WTC11 (cell line): ENCODE data around the gene ZNF425. TPM values are rescaled to one million over a fixed set of nuclear protein-coding genes. Genes with fewer than 3 reads are reported as not detected.

Experiments
- ATF3 ChIP-seq: sonication (generic); formaldehyde crosslinking; conservative IDR thresholded peaks from 2 replicates; pipeline ENCODE4 v1.8.1; 2022; ENCODE audit warnings: mild to moderate bottlenecking, missing genetic modification reagents
- CREB1 ChIP-seq: sonication (generic); formaldehyde crosslinking; IDR thresholded peaks from 2 replicates; pipeline ENCODE4 v1.8.0; 2023; ENCODE audit warnings: mild to moderate bottlenecking, missing genetic modification reagents
- EMX1 ChIP-seq: fragments of 250-450 bp; sonication (Bioruptor Pico); IDR thresholded peaks from 2 replicates; pipeline ENCODE4 v1.8.0; 2021; ENCODE audit warnings: mild to moderate bottlenecking
- ESRRA ChIP-seq: sonication (generic); formaldehyde crosslinking; IDR thresholded peaks from 2 replicates; pipeline ENCODE4 v1.8.1; 2022; ENCODE audit warnings: mild to moderate bottlenecking, missing genetic modification reagents, borderline replicate concordance
- ETV6 ChIP-seq: sonication (generic); formaldehyde crosslinking; IDR thresholded peaks from 2 replicates; pipeline ENCODE4 v1.8.1; 2022; ENCODE audit warnings: mild to moderate bottlenecking, missing genetic modification reagents
- FOXK1 ChIP-seq: sonication (generic); formaldehyde crosslinking; IDR thresholded peaks from 2 replicates; pipeline ENCODE4 v1.8.0; 2022; ENCODE audit warnings: mild to moderate bottlenecking, moderate library complexity, missing genetic modification reagents
- FOXP1 ChIP-seq: sonication (generic); formaldehyde crosslinking; IDR thresholded peaks from 2 replicates; pipeline ENCODE4 v1.8.0; 2022; ENCODE audit warnings: missing genetic modification reagents, mild to moderate bottlenecking, moderate library complexity, borderline replicate concordance
- HMGXB4 ChIP-seq: sonication (generic); formaldehyde crosslinking; IDR thresholded peaks from 2 replicates; pipeline ENCODE4 v1.8.1; 2023; ENCODE audit warnings: mild to moderate bottlenecking, moderate library complexity, missing genetic modification reagents
- MAX ChIP-seq: sonication (generic); formaldehyde crosslinking; IDR thresholded peaks from 2 replicates; pipeline ENCODE4 v1.8.0; 2022; ENCODE audit warnings: mild to moderate bottlenecking, missing genetic modification reagents
- NFATC4 ChIP-seq: fragments of 250-450 bp; sonication (Bioruptor Pico); IDR thresholded peaks from 2 replicates; pipeline ENCODE4 v1.9.0; 2021; ENCODE audit warnings: mild to moderate bottlenecking
- SMAD3 ChIP-seq: sonication (generic); formaldehyde crosslinking; IDR thresholded peaks from 2 replicates; pipeline ENCODE4 v1.8.0; 2022; ENCODE audit warnings: missing genetic modification reagents, mild to moderate bottlenecking, borderline replicate concordance
- STAT6 ChIP-seq: sonication (generic); formaldehyde crosslinking; conservative IDR thresholded peaks from 2 replicates; pipeline ENCODE4 v1.8.1; 2023; ENCODE audit warnings: mild to moderate bottlenecking, low read depth, missing genetic modification reagents, moderate library complexity
- TCF7 ChIP-seq: sonication (generic); formaldehyde crosslinking; IDR thresholded peaks from 2 replicates; pipeline ENCODE4 v1.8.0; 2022; ENCODE audit warnings: mild to moderate bottlenecking, low read depth, missing genetic modification reagents, moderate library complexity
- TEAD1 ChIP-seq: sonication (generic); formaldehyde crosslinking; IDR thresholded peaks from 2 replicates; pipeline ENCODE4 v1.8.0; 2022; ENCODE audit warnings: mild to moderate bottlenecking, missing genetic modification reagents
- ZNF232 ChIP-seq: sonication (generic); formaldehyde crosslinking; IDR thresholded peaks from 2 replicates; pipeline ENCODE4 v1.8.0; 2022; ENCODE audit warnings: mild to moderate bottlenecking, missing genetic modification reagents
- ZNF396 ChIP-seq: fragments of 250-450 bp; sonication (Bioruptor Pico); IDR thresholded peaks from 2 replicates; pipeline ENCODE4 v1.8.0; 2021; ENCODE audit warnings: mild to moderate bottlenecking, moderate library complexity, borderline replicate concordance
- ZNF425 ChIP-seq: fragments of 250-450 bp; sonication (Bioruptor Pico); conservative IDR thresholded peaks from 2 replicates; pipeline ENCODE4 v1.9.0; 2021; ENCODE audit warnings: mild to moderate bottlenecking
- total RNA-seq: library from RNA; stranded (reverse); gene quantifications from 3 replicates; pipeline ENCODE4 v1.2.3, GENCODE V29; 2021
- TF ChIP-seq, protein P1 (sequence below): fragments of 200-600 bp; IDR thresholded peaks from 2 replicates; pipeline ENCODE4 v1.8.0; 2022; ENCODE audit warnings: antibody characterized with exemption
- TF ChIP-seq, protein P2 (sequence below): sonication (generic); formaldehyde crosslinking; IDR thresholded peaks from 2 replicates; pipeline ENCODE4 v1.8.0; 2022; ENCODE audit warnings: mild to moderate bottlenecking, missing genetic modification reagents
- TF ChIP-seq, protein P3 (sequence below): sonication (generic); formaldehyde crosslinking; IDR thresholded peaks from 2 replicates; pipeline ENCODE4 v1.8.0; 2022; ENCODE audit warnings: mild to moderate bottlenecking, missing genetic modification reagents
- TF ChIP-seq, protein P4 (sequence below): sonication (generic); formaldehyde crosslinking; IDR thresholded peaks from 2 replicates; pipeline ENCODE4 v1.8.1; 2023; ENCODE audit warnings: mild to moderate bottlenecking, missing genetic modification reagents

The ZNF425 gene
- total RNA-seq, 1 experiment from 2014 or later: 3.8 TPM

DNA sequence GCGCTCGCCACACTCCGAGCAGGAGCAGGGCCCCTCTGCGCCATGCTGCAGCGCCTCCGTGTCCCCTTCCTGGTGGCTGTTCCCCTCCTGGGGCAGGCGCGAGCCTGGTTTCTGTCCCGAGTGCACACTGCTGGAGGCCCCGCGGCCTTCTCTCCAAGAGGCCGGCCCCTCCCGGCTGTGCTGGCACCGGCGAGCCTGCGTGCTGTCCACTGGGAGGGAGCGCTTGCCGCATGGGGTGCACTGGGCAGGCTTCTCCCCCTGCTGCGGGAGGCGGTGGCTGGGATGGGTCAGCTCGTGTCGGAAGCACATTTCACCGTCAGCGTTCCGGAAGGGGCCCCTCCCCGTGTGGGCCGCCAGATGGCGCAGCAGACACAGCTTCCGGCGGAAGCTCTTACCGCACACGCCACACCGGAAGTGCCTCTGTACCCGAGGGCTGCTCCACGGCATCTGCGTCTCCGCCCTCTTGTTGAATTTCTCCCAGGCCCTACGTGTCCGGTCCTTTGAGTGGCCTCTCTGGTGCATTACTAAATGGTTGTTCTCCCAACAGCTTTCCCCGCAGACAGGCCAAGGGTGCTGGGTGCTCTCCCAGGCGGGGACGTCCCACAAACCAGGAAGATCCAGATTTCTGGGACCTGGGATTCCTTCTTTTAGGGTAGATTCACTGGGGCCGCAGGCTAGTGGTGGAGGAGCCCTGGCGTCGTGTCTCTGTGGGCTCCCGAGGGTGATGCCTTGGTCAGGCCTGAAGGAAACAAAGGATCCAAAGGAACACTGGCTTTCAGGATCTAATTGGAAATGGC is 54.3 kb downstream of the ZNF425 start (continued):
- TF ChIP-seq ATF3 (no peak), STAT6 (CRISPR knock-in tag) (no peak), EMX1 (CRISPR knock-in tag) (0 out of 2 replicates have a peak, but pooled peaks have one; percentile 20), ETV6 (CRISPR knock-in tag) (0 out of 2 replicates have a peak, but pooled peaks have one; percentile 45), NFATC4 (CRISPR knock-in tag) (no peak), CREB1 (CRISPR knock-in tag) (no peak), ZNF232 (CRISPR knock-in tag) (peak; percentile 65; the same call in 1 of the 2 replicates), SMAD3 (CRISPR knock-in tag) (peak; percentile 15; the same call in 1 of the 2 replicates), MAX (CRISPR knock-in tag) (peak; percentile 75), TCF7 (peak; percentile 49; the same call in 1 of the 2 replicates), ZNF396 (CRISPR knock-in tag) (no peak), HMGXB4 (CRISPR knock-in tag) (peak; percentile 41; the same call in 1 of the 2 replicates), TEAD1 (peak; percentile 63; the same call in 1 of the 2 replicates), ZNF425 (CRISPR knock-in tag) (no peak), FOXP1 (CRISPR knock-in tag) (peak; percentile 75; the same call in 1 of the 2 replicates), FOXK1 (CRISPR knock-in tag) (no peak), ESRRA (CRISPR knock-in tag) (0 out of 2 replicates have a peak, but pooled peaks have one; percentile 42)
- TF ChIP-seq, protein P1, sequence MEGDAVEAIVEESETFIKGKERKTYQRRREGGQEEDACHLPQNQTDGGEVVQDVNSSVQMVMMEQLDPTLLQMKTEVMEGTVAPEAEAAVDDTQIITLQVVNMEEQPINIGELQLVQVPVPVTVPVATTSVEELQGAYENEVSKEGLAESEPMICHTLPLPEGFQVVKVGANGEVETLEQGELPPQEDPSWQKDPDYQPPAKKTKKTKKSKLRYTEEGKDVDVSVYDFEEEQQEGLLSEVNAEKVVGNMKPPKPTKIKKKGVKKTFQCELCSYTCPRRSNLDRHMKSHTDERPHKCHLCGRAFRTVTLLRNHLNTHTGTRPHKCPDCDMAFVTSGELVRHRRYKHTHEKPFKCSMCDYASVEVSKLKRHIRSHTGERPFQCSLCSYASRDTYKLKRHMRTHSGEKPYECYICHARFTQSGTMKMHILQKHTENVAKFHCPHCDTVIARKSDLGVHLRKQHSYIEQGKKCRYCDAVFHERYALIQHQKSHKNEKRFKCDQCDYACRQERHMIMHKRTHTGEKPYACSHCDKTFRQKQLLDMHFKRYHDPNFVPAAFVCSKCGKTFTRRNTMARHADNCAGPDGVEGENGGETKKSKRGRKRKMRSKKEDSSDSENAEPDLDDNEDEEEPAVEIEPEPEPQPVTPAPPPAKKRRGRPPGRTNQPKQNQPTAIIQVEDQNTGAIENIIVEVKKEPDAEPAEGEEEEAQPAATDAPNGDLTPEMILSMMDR: peak; percentile 71
- TF ChIP-seq, protein P2, sequence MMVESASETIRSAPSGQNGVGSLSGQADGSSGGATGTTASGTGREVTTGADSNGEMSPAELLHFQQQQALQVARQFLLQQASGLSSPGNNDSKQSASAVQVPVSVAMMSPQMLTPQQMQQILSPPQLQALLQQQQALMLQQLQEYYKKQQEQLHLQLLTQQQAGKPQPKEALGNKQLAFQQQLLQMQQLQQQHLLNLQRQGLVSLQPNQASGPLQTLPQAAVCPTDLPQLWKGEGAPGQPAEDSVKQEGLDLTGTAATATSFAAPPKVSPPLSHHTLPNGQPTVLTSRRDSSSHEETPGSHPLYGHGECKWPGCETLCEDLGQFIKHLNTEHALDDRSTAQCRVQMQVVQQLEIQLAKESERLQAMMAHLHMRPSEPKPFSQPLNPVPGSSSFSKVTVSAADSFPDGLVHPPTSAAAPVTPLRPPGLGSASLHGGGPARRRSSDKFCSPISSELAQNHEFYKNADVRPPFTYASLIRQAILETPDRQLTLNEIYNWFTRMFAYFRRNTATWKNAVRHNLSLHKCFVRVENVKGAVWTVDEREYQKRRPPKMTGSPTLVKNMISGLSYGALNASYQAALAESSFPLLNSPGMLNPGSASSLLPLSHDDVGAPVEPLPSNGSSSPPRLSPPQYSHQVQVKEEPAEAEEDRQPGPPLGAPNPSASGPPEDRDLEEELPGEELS (CRISPR knock-in tag): peak; percentile 58; the same call in 1 of the 2 replicates
- TF ChIP-seq, protein P3, sequence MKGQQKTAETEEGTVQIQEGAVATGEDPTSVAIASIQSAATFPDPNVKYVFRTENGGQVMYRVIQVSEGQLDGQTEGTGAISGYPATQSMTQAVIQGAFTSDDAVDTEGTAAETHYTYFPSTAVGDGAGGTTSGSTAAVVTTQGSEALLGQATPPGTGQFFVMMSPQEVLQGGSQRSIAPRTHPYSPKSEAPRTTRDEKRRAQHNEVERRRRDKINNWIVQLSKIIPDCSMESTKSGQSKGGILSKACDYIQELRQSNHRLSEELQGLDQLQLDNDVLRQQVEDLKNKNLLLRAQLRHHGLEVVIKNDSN (CRISPR knock-in tag): no peak
- TF ChIP-seq, protein P4, sequence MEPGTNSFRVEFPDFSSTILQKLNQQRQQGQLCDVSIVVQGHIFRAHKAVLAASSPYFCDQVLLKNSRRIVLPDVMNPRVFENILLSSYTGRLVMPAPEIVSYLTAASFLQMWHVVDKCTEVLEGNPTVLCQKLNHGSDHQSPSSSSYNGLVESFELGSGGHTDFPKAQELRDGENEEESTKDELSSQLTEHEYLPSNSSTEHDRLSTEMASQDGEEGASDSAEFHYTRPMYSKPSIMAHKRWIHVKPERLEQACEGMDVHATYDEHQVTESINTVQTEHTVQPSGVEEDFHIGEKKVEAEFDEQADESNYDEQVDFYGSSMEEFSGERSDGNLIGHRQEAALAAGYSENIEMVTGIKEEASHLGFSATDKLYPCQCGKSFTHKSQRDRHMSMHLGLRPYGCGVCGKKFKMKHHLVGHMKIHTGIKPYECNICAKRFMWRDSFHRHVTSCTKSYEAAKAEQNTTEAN (CRISPR knock-in tag): peak; percentile 48; the same call in 1 of the 2 replicates
